ENCODE results near the gene C1orf226.
"Not testable (repeated sequence)": the region's sequence is repeated elsewhere in the genome, so short reads cannot be mapped to it uniquely, and the experiment has no call there.

DNA sequence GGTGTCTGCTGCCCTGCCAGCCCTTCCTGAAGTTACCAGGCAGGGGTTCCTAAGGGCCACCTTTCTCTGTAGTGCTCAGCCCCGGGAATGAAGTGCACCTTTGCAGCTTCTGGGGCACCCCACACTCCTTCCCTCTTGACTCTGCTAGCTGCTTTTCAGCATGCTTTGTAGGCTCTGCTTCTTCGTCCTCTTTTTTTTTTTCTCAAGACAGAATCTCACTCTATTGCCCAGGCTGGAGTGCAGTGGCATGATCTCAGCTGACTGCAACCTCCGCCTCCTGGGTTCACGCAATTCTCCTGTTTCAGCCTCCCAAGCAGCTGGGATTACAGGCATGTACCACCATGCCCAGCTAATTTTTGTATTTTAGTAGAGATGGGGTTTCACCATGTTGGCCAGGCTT lies 29.7 kb upstream of the C1orf226 start:
- TF ChIP-seq, protein P1, sequence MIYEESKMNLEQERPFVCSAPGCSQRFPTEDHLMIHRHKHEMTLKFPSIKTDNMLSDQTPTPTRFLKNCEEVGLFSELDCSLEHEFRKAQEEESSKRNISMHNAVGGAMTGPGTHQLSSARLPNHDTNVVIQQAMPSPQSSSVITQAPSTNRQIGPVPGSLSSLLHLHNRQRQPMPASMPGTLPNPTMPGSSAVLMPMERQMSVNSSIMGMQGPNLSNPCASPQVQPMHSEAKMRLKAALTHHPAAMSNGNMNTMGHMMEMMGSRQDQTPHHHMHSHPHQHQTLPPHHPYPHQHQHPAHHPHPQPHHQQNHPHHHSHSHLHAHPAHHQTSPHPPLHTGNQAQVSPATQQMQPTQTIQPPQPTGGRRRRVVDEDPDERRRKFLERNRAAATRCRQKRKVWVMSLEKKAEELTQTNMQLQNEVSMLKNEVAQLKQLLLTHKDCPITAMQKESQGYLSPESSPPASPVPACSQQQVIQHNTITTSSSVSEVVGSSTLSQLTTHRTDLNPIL (CRISPR knock-in tag; IDR thresholded peaks at IDR 0.05; ENCODE audit: low read depth): not testable (repeated sequence)
- not testable (repeated sequence) for TF ChIP-seq OSR1 (CRISPR knock-in tag; IDR thresholded peaks at IDR 0.05); ARNTL (CRISPR knock-in tag; IDR thresholded peaks at IDR 0.05; ENCODE audit: borderline replicate concordance, low read depth); ISL1 (CRISPR knock-in tag; IDR thresholded peaks at IDR 0.05); SNAI2 (CRISPR knock-in tag; IDR thresholded peaks at IDR 0.05)
- TF ChIP-seq, protein P2, sequence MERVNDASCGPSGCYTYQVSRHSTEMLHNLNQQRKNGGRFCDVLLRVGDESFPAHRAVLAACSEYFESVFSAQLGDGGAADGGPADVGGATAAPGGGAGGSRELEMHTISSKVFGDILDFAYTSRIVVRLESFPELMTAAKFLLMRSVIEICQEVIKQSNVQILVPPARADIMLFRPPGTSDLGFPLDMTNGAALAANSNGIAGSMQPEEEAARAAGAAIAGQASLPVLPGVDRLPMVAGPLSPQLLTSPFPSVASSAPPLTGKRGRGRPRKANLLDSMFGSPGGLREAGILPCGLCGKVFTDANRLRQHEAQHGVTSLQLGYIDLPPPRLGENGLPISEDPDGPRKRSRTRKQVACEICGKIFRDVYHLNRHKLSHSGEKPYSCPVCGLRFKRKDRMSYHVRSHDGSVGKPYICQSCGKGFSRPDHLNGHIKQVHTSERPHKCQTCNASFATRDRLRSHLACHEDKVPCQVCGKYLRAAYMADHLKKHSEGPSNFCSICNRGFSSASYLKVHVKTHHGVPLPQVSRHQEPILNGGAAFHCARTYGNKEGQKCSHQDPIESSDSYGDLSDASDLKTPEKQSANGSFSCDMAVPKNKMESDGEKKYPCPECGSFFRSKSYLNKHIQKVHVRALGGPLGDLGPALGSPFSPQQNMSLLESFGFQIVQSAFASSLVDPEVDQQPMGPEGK (CRISPR knock-in tag; IDR thresholded peaks at IDR 0.05; ENCODE audit: borderline replicate concordance): not testable (repeated sequence)

Data from SK-N-SH treated with all-trans-retinoic acid at 6 μM for 48 hours (cell line).